Esophagus muscularis mucosa (tissue), 4 donors: ENCODE data around the gene CEBPG. TPM values are rescaled to one million over a fixed set of nuclear protein-coding genes. Genes with fewer than 3 reads are reported as not detected.

ENCODE experiments used
- DNase-seq: peaks from one replicate; pipeline ENCODE4 v3.0.0-alpha.2; 2017; ENCODE audit errors: extremely low spot score
- H3K27ac ChIP-seq, 4 donors: fragments of 200-600 bp; sonication (generic); replicated peaks in 1 of 4; 1 replicate in 3 of 4; 2 replicates in 1 of 4; pipeline ENCODE4 v1.5.1; 2016 to 2019; ENCODE audit warnings: mild to moderate bottlenecking in 1 of 4
- H3K27me3 ChIP-seq, 4 donors: fragments of 200-600 bp; sonication (generic); one replicate each; pipeline versions ENCODE4 v1.5.1 to v1.6.0; 2016 to 2019
- H3K36me3 ChIP-seq, 4 donors: fragments of 200-600 bp; sonication (generic); one replicate each; pipeline ENCODE4 v1.5.1; 2016 to 2019
- H3K4me1 ChIP-seq, 4 donors: fragments of 200-600 bp; sonication (generic); one replicate each; pipeline ENCODE4 v1.5.1; 2016 to 2019
- H3K4me3 ChIP-seq, 4 donors: fragments of 200-600 bp; sonication (generic); 1 replicate in 2 of 4; 2 replicates in 2 of 4; pipeline ENCODE4 v1.5.1; 2016 to 2019; ENCODE audit warnings: mild to moderate bottlenecking in 4 of 4, moderate library complexity in 1 of 4
- H3K9me3 ChIP-seq, 4 donors: fragments of 200-600 bp; sonication (generic); 1 replicate in 3 of 4; 2 replicates in 1 of 4; pipeline ENCODE4 v1.5.1; 2016 to 2019
- EP300 ChIP-seq: sonication (generic); formaldehyde crosslinking; IDR thresholded peaks from one replicate; pipeline ENCODE4 v1.6.1; 2017; ENCODE audit warnings: antibody characterized with exemption
- POLR2A ChIP-seq: fragments of 450-650 bp; IDR thresholded peaks from one replicate; pipeline ENCODE4 v1.6.1; 2017; ENCODE audit warnings: antibody characterized with exemption, moderate library complexity, mild to moderate bottlenecking, low read depth
- POLR2AphosphoS5 ChIP-seq, 2 donors: sonication (generic); formaldehyde crosslinking; IDR thresholded peaks; one replicate each; pipeline ENCODE4 v1.6.1; 2017; ENCODE audit warnings: antibody characterized with exemption in 2 of 2
- WGBS: methylation state at CpG from one replicate; pipeline ENCODE4 v1.1.5; 2018; 5-methylcytosine and 5-hydroxymethylcytosine counted together
- intact Hi-C: fragments of 100-400 bp; cut with DNase I; formaldehyde crosslinking; loops from one replicate; pipeline ENCODE4 v1.15.1; 2023
- total RNA-seq, 4 donors: library from RNA; depleted of rRNA; stranded (reverse); fragments of >200 nt; gene quantifications; one replicate each; pipeline versions ENCODE4 v1.1.0 to v1.2.1, GENCODE V29; 2016
- TF ChIP-seq, protein P1 (sequence below), 3 experiments: fragments of 200-600 bp in 2 of 3; fragments of 450-650 bp in 1 of 3; sonication (generic) in 2 of 3; IDR thresholded peaks; one replicate each; pipeline ENCODE4 v1.5.1; 2017 to 2019; ENCODE audit warnings: antibody characterized with exemption in 3 of 3, mild to moderate bottlenecking in 2 of 3, moderate library complexity in 1 of 3

The CEBPG gene
- total RNA-seq, 4 donors from 2014 or later, result 23.1 to 30.3 (median 28.5) TPM

- DNase-seq, result no peak
- no peak overlapping the region for H3K27ac ChIP-seq
- H3K9me3 ChIP-seq, result no peaks in the 10 kb centered on the region
- 84% methylated on average over 12 of the region's 12 CpGs for WGBS
- no peak for TF ChIP-seq POLR2AphosphoS5 (IDR thresholded peaks at IDR 0.05)
- TF ChIP-seq, protein P1, sequence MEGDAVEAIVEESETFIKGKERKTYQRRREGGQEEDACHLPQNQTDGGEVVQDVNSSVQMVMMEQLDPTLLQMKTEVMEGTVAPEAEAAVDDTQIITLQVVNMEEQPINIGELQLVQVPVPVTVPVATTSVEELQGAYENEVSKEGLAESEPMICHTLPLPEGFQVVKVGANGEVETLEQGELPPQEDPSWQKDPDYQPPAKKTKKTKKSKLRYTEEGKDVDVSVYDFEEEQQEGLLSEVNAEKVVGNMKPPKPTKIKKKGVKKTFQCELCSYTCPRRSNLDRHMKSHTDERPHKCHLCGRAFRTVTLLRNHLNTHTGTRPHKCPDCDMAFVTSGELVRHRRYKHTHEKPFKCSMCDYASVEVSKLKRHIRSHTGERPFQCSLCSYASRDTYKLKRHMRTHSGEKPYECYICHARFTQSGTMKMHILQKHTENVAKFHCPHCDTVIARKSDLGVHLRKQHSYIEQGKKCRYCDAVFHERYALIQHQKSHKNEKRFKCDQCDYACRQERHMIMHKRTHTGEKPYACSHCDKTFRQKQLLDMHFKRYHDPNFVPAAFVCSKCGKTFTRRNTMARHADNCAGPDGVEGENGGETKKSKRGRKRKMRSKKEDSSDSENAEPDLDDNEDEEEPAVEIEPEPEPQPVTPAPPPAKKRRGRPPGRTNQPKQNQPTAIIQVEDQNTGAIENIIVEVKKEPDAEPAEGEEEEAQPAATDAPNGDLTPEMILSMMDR (IDR thresholded peaks at IDR 0.05), result no peak
- peaks cover 0 to 36% (median 0%) of the 10 kb centered on the region in 4 donors for H3K27me3 ChIP-seq
- H3K4me1 ChIP-seq, result peaks cover 0 to 5% (median 1%) of the 10 kb centered on the region in 4 donors
- intact Hi-C loops, result no loop called here
- no peaks in the 10 kb centered on the region for H3K36me3 ChIP-seq
- no peak overlapping the region for H3K4me3 ChIP-seq
Measured at GRCh38 chr19:33349319-33350289, 23.9 kb upstream of the CEBPG start.

DNA sequence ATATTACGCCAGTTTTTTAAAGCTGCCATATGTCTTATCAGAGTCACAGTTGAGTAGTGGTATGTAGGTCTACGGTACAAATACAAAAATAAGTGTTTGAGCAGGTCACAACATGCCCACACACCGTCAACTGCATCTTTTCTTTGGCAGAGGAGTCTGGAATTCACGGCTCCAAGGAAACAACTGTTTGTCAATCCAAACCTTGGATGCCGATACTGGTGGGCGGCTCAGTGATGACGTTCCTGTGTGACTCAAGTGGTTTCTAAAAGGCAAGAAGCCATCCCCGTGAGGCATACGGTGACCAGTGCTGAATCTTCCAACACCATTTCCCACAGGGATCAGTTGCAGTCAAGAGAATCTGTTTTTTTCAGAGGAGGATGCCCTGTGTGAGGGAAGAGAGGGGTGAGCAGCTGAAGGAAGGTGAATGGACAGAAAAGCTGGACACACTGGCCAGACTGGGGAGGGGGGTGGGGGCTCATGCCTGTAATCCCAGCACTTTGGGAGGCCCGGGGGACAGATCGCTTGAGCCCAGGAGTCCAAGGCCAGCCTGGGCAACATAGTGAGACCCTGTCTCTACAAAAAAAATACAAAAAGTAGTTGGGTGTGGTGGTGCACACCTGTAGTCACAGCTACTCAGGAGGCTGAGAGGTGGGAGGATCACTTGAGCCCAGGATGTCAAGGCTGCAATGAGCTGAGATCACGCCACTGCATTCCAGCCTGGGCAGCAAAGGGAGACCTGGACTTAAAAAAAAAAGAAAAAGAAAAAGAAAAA, 22.8 kb upstream of the CEBPG start:
- Histone ChIP-seq H3K9me3 (peaks cover 0 to 2% (median 0%) of the 10 kb centered on the region in 4 donors), H3K4me3 (no peak overlapping the region), H3K27me3 (peaks cover 0 to 30% (median 0%) of the 10 kb centered on the region in 4 donors), H3K4me1 (no peaks in the 10 kb centered on the region), H3K27ac (no peak overlapping the region), H3K36me3 (no peaks in the 10 kb centered on the region)
- 81% methylated on average over 9 of the region's 12 CpGs for WGBS
- no peak for TF ChIP-seq EP300
- TF ChIP-seq POLR2AphosphoS5 (IDR thresholded peaks at IDR 0.05), result no peak
- no peak for TF ChIP-seq POLR2A
- TF ChIP-seq, protein P1 (IDR thresholded peaks at IDR 0.05), result no peak
- DNase-seq, result no peak
- intact Hi-C loops, result no loop called here

DNA sequence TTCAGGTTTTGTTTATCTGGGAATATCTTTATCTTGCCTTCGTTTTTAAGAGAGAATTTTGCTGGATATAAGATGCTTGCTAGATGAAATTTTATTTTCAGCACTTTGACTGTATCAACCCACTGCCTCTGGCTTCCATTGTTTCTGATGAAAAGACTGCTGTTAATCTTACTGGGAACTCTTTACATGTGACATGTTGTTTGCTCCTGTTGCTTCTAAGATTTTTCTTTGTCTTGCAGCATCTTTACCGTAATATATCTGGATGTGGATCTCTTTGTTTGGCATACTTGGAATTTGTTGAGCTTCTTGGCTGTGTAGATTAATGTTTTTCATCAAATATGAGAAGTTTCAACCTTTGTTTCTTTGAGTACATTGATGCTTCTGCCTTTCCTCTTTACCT, 18.0 kb upstream of the CEBPG start:
- Histone ChIP-seq H3K27ac (no peak overlapping the region), H3K9me3 (peaks cover 0 to 3% (median 0%) of the 10 kb centered on the region in 4 donors), H3K4me1 (no peaks in the 10 kb centered on the region), H3K4me3 (no peak overlapping the region), H3K27me3 (peaks cover 0 to 7% (median 0%) of the 10 kb centered on the region in 4 donors), H3K36me3 (no peaks in the 10 kb centered on the region)
- 79% methylated on average over 2 of the region's 2 CpGs for WGBS
- TF ChIP-seq POLR2AphosphoS5 (IDR thresholded peaks at IDR 0.05) (no peak), POLR2A (no peak), EP300 (no peak)
- TF ChIP-seq, protein P1 (IDR thresholded peaks at IDR 0.05), result no peak
- DNase-seq, result no peak
- intact Hi-C loops, result no loop called here

GRCh38 chr19:33357556-33357955, 16.0 kb upstream of the CEBPG start:
- Histone ChIP-seq H3K4me1 (no peaks in the 10 kb centered on the region), H3K27me3 (no peaks in the 10 kb centered on the region), H3K9me3 (peaks cover 0 to 3% (median 0%) of the 10 kb centered on the region in 4 donors), H3K36me3 (no peaks in the 10 kb centered on the region), H3K27ac (no peak overlapping the region), H3K4me3 (no peak overlapping the region)
- intact Hi-C loops, result no loop called here
- DNase-seq, result no peak
- 41% methylated on average over 1 of the region's 1 CpG for WGBS
- TF ChIP-seq, protein P1 (IDR thresholded peaks at IDR 0.05), result no peak
- no peak for TF ChIP-seq EP300
- TF ChIP-seq POLR2AphosphoS5 (IDR thresholded peaks at IDR 0.05), result no peak
- no peak for TF ChIP-seq POLR2A
